RPMI8226 (cell line): ENCODE results near the gene RPH3AL.
A peak's percentile ranks its signal among the peaks of the same experiment; 100 is the strongest.
"Not testable (repeated sequence)": the region's sequence is repeated elsewhere in the genome, so short reads cannot be mapped to it uniquely, and the experiment has no call there.

ENCODE experiments used
- DNase-seq: peaks from one replicate; pipeline ENCODE4 v3.0.0-alpha.2; 2015

RPH3AL gene

DNA sequence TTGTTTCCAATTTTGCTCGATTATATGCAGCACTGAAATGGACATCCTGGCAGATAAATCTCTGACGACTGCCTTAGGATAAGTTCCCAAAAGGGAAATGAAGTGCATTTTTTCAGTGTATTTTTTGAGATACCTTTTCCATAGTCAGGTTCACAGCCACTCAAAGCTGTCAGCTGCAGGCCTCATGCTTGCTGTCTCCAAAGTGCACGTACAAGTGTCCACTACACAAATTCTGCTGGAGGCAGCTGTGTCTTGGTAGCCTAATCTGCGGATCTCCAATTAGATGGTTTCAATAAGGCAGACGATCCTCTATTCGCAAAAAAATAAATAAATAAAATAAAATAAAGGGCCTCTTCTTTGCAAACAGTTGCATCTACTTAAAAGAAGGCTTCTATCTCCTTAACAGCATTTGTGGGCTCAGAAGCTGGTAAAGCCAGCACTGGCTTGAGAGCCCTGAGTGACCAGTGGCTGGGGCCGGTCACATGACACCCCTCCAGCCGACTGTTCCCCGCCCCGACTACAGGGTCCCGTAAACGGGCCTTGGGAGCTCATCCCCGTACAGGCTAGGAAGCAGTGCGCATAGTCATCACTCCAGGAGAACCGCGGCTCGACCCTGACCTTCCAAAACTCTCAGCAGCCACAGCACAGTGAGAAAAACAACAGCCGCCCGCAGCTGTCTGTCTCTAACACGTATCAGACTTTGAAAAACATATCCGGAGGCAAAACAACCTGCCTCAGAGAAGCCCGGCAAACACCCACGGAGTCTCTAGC, 18.8 kb downstream of the RPH3AL start:
- peak; percentile 71 for DNase-seq

- no peak for DNase-seq
Observed at GRCh38 chr17:332558-333322, 19.9 kb downstream of the RPH3AL start.

DNA sequence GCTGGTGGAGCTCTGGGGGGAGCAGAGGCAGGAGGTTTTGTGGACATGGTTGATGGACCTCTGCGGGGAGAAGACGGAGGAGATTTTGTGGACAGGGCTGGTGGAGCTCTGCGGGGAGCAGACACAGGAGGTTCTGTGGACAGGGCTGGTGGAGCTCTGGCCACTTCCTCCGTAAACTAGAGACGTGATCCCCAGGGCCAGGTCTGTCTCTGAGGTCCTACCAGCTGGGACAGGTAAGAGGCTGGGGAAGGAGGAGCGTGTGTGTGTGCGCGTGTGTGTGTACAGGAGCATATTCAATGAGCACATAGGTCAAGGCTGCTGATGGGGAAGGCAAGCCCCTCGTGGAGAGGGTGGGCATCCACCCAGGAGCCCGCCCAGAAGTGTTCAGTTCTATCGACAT, 20.6 kb downstream of the RPH3AL start:
- DNase-seq: peak; percentile 49

- DNase-seq: peak; percentile 89
Observed at GRCh38 chr17:330993-331701, 21.5 kb downstream of the RPH3AL start.

DNA sequence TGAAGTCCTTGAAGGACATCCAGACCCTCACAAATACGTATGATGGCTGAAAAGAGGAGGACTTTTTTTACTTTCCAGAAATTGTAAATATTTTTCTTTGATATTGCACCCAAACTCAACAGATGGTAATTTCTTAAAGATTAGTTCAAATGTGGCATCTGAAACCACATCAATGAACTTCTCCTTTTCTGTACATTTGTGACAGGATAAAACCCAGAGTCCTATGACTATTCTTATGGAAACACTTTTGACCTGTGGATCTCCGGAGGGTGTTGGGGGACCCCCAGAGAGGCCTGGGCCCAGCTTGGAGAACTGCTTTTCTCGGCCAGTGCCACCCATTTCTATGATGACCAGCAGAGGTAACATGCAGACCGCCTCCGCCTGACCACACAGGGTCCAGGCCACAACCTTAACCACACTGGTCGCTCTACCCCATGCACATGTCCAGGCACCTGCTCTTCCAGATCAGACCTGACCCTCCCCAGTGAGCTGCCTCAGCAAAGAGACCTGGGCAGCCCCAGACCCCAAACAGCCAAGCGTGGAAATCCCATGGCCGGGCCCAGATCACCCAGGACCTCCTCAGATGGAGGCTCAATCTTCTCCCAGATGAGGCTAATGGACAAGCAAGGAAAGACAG, 22.7 kb downstream of the RPH3AL start:
- no peak for DNase-seq

DNA sequence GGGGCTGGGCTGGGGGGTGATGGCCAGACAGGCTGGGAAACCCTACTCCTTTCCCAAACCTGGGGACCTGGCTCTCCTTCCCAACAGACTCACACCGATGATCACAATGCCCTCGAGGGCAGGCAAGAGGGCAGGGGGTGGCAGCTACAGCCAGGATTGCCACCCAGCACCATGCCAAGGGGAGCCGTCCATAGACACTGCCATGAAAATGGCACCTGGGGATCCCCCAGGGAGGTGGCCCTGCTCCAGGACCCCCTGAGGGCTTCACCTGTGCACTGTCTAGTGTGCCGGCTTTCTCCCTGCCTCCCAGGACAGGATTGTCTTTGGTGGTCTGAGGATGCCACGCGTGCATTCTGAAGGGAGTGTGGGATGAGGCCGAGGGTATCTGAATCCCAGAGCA, 24.6 kb downstream of the RPH3AL start:
- no peak for DNase-seq

GRCh38 chr17:327296-327695, 25.3 kb downstream of the RPH3AL start:
- no peak for DNase-seq

DNA sequence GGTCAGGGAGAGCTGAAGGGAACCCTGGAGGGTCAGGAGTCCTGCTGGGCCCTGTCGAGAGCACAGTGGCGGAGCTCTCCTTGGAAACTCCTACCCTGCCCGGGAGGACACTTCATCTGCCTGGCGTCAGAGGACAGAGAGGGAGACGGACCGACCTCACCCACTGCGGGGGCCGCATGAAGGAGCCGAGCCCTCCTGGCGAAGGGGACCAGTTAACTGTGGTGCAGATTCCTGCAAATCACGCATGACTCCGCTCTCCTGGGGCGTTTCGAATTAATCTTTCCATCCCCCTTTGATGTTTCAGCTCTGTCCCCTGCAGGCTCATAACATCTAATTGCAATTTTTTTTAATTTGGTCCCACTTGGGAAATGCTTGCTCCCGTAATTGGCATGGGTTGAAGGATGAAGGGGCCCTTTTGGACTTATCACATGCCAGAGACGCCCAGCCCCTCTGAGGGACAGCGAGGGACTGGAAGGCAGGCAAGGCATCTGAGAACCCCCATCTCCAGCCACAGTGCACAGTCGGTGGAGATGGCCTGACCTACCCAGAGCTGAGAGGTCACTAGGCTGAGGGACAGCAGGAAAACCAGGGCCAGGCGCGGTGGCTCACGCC, 26.5 kb downstream of the RPH3AL start:
- no peak for DNase-seq

DNA sequence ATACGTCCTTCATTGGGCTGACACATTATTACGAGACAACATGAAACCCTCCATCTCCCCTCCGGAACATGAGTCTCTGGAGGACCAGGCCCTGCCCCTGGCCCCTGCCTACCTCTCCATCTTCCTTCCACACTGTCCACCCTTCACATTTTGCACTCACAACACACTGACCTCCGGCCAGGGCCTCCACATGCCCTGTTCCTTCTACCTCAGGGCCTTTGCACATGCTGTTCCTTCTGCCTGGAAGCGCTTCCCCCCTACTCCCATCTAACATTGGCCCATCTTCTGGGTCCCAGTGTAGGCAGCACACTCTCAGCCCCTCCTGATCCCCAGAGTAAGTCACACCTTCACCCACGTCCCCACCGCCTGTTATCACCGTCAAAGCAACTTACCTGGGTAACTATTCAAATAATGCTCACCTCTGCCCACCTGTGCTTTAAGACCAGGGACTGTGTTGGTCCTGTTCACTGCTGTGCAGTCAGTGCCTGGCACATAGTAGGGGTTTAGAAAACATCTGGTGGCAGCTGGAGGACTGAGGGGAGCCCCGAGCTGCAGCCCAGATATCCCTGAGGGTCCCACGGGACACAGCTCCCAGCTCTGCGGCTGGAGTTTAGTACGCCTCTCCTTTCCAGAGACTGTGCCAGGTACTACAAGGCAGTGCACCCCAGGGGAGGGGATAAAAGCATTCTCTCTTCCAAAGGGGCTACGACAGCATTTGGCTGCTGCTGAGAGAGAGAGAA, 27.2 kb downstream of the RPH3AL start:
- no peak for DNase-seq

DNA sequence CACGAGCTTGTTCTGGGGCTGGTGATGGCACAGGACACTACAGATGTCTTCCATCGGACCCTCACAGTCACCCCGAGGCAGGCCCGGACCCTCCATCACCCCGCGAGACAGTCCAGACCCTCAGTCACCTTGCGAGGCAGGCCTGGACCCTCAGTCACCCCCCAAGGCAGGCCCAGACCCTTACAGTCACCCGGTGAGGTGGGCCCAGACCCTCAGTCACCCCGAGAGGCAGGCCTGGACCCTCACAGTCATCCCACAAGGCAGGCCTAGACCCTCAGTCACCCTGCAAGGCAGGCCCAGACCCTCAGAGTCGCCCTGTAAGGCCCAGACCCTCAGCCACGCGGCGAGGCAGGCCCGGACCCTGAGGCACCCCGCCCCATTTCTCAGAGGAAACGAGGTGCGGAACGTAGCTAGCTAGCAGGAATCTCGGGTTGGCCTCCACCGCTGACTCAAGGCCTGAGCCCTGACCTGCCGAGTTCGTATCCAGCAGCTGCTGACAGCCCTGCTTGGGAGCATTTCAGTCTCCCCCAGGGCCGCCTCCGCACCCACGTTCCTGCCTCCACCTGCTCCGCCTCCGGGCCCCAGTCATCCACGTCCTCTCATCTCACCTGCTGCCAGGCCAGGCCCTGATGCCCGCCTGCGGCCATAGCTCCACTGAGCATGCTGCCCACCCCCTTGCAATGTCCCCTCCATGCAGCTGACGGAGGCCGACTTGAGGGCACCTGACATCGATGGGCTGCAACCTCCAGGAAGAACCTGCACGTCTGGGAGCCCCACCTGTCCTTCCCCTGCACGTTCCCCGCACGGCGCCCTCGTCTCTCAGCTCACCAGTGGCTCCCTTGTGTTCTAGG, 28.7 kb downstream of the RPH3AL start:
- no peak for DNase-seq

DNA sequence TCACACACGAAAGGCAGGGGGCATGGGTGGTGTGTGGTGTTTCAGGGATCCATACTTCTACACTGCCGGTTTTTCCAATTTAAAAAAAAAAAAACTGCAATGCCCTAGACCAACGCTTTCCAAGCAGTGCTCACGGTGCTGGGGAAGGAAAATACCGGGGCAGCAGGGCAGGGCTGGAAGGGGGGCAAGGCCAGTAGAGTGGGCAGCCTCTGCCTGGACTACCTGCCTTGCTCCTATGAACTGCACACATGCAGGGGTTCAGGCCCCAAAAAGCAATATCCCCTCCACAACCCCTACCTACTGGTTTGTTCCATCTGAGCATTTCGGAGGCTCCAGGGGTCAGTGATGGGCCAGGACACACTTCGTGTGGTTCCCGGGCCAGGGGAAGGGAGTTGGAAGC, 29.4 kb downstream of the RPH3AL start:
- no peak for DNase-seq

DNA sequence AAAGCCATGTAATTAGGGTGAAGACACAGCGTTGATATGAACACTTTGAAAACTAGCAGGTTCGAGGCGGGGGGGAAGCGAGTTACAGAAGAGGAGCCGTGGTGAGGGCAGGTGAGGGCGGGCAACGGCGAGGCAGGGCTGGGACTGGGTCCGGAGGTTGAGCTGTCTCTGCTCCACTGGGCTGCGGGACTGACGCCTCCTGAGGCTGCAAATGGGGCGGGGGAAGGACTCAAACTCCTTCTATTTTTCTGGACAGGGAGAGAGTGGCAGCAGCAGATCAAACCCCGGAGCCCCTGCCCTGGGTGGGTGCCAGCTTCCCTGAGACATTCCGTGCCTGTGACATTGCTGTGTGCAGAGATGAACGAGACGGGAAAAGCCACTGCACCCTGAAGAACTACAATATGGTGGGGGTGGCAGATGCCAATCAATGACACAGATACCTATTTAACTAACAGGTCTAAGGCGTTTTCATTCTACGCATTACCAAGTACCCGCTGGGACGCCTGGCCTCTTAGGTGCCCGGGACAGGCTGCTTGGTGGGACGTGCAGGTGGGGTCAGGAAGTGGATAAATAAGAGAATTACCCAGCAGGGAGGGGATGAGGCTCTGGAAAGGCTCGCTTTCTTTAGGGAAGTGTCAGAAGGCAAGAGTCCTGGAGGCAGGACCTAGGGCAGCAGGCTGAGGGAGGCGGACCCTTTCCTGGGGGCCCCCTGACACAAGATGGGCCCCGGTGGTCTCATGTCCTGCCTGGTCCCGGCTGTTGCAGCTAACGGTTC, 30.4 kb downstream of the RPH3AL start:
- no peak for DNase-seq

DNA sequence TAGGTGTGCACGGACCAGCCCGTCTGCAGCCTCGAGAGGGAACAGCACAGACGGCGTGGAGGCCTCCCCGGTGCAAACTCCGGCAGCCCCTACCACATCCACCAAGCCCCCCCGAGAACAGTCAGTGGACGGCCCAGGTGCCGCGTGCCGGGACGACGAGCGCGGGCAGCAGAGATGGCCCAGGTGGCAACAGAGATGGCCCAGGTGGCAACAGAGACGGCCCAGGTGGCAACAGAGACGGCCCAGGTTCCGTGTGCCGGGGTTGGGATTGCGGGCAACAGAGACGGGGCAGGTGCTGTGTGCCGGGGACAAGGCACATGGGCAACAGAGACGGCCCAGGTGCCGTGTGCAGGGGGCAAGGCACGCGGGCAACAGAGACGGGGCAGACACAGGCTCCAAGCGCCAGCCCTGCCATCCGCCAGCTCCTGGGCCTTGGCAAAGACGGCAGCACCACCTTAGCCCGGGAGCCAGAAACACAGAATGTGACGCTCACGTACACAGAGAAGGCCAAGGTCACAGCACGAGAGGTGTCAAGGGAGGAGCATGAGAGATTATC, 31.1 kb downstream of the RPH3AL start:
- DNase-seq: no peak

GRCh38 chr17:320809-321385, 31.7 kb downstream of the RPH3AL start:
- no peak for DNase-seq

DNA sequence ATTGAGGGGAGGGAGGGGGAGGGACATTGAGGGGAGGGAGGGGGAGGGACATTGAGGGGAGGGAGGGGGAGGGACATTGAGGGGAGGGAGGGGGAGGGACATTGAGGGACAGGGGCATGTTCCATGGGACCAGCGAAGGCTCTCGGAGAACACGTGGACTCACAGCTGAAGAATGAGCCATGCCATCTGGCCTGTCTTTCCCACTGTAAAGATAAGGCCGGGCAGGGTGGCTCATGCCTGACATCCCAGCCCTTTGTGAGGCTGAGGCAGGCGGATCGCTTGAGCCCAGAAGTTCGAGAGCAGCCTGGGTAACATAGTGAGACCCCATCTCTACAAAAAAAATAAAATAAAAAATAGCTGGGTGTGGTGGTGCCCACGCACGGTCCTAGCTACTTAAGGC, 32.5 kb downstream of the RPH3AL start:
- DNase-seq: no peak

DNA sequence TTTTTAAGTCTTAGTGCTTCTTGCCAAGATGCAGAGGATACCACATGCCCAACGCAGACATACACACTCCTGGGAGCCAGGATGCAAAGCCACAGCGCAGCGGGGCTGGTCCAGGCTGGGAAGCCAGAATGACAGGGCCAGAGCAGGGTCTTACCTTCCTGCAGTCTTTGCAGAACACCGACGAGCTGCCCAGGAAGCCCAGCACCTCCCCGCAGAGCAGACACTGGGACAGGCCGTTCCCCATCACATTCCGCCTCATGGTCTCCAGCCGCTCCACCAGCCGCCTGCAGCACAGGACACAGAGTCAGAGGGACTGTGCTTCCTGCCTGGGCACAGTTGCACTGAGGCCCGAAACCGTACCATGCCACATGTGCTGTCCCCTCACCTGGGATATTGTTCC, 33.3 kb downstream of the RPH3AL start:
- DNase-seq: no peak

- not testable (repeated sequence) for DNase-seq
Observed at GRCh38 chr17:317070-317469, 35.5 kb downstream of the RPH3AL start.

DNA sequence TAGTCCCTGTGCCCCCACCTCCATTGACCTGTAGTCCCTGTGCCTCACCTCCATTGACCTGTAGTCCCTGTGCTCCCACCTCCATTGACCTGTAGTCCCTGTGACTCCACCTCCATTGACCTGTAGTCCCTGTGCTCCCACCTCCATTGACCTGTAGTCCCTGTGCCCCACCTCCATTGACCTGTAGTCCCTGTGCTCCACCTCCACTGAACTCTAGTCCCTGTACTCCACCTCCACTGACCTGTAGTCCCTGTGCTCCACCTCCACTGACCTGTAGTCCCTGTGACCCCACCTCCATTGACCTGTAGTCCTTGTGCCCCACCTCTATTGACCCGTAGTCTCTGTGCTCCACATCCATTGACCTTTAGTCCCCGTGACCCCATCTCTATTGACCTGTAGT, 37.2 kb downstream of the RPH3AL start:
- not testable (repeated sequence) for DNase-seq

DNA sequence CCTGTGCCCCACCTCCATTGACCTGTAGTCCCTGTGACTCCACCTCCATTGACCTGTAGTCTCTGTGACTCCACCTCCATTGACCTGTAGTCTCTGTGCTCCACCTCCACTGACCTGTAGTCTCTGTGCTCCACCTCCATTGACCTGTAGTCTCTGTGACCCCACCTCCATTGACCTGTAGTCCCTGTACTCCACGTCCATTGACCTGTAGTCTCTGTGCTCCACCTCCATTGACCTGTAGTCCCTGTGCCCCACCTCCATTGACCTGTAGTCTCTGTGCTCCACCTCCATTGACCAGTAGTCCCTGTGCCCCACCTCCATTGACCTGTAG, 38.0 kb downstream of the RPH3AL start:
- DNase-seq: not testable (repeated sequence)
